ENCODE results near the gene ZNF331.
"Not testable (repeated sequence)": the region's sequence is repeated elsewhere in the genome, so short reads cannot be mapped to it uniquely, and the experiment has no call there.

ZNF331 gene

GRCh38 chr19:53537521-53538377, at the start of gene ZNF331:
ZNF331 (plus strand) TSS chr19:53538145; CDS start chr19:53569377, 31,232 bp downstream.
- H3K36me3 ChIP-seq (ENCODE audit: control insufficient read depth, insufficient read depth, low read length) = no peaks in the 10 kb centered on the region
- no peaks in the 10 kb centered on the region for H3K27me3 ChIP-seq (ENCODE audit: control insufficient read depth, insufficient read depth, low read length)

GRCh38 chr19:53492153-53492552, 45.8 kb upstream of the ZNF331 start:
- Histone ChIP-seq H3K36me3 (ENCODE audit: control insufficient read depth, insufficient read depth, low read length) (peaks cover 6% of the 10 kb centered on the region), H3K27me3 (ENCODE audit: control insufficient read depth, insufficient read depth, low read length) (no peaks in the 10 kb centered on the region), H3K9me3 (ENCODE audit: control insufficient read depth, low read length) (peaks cover 20% of the 10 kb centered on the region), H3K9ac (ENCODE audit: low read length) (no peak overlapping the region), H3K4me3 (ENCODE audit: low read length) (no peak overlapping the region), H3K4me1 (ENCODE audit: control insufficient read depth, insufficient read depth, low read length) (no peaks in the 10 kb centered on the region)

More at GRCh38 chr19:53537521-53538377, at the start of gene ZNF331:
- no peaks in the 10 kb centered on the region for H3K4me1 ChIP-seq (ENCODE audit: control insufficient read depth, insufficient read depth, low read length)
- H3K4me3 ChIP-seq (ENCODE audit: low read length) = peak within 1 kb of the TSS; percentile 63
- H3K9me3 ChIP-seq (ENCODE audit: control insufficient read depth, low read length) = no peaks in the 10 kb centered on the region
- H3K9ac ChIP-seq (ENCODE audit: low read length) = peak within 1 kb of the TSS; percentile 69

GRCh38 chr19:53497311-53498023, 40.5 kb upstream of the ZNF331 start:
- not testable (repeated sequence) for H3K9me3 ChIP-seq (ENCODE audit: control insufficient read depth, low read length); H3K9ac ChIP-seq (ENCODE audit: low read length); H3K36me3 ChIP-seq (ENCODE audit: control insufficient read depth, insufficient read depth, low read length); H3K4me1 ChIP-seq (ENCODE audit: control insufficient read depth, insufficient read depth, low read length); H3K27me3 ChIP-seq (ENCODE audit: control insufficient read depth, insufficient read depth, low read length); H3K4me3 ChIP-seq (ENCODE audit: low read length)

- H3K36me3 ChIP-seq (ENCODE audit: control insufficient read depth, insufficient read depth, low read length); H3K4me1 ChIP-seq (ENCODE audit: control insufficient read depth, insufficient read depth, low read length); H3K4me3 ChIP-seq (ENCODE audit: low read length); H3K9ac ChIP-seq (ENCODE audit: low read length); H3K27me3 ChIP-seq (ENCODE audit: control insufficient read depth, insufficient read depth, low read length); H3K9me3 ChIP-seq (ENCODE audit: control insufficient read depth, low read length): not testable (repeated sequence)
Measured at GRCh38 chr19:53498024-53498395, 39.9 kb upstream of the ZNF331 start.

- not testable (repeated sequence) for H3K4me3 ChIP-seq (ENCODE audit: low read length); H3K27me3 ChIP-seq (ENCODE audit: control insufficient read depth, insufficient read depth, low read length); H3K9ac ChIP-seq (ENCODE audit: low read length); H3K4me1 ChIP-seq (ENCODE audit: control insufficient read depth, insufficient read depth, low read length); H3K9me3 ChIP-seq (ENCODE audit: control insufficient read depth, low read length); H3K36me3 ChIP-seq (ENCODE audit: control insufficient read depth, insufficient read depth, low read length)
Measured at GRCh38 chr19:53503151-53503550, 34.8 kb upstream of the ZNF331 start.

- H3K4me3 ChIP-seq (ENCODE audit: low read length); H3K9me3 ChIP-seq (ENCODE audit: control insufficient read depth, low read length); H3K9ac ChIP-seq (ENCODE audit: low read length): not testable (repeated sequence)
Measured at GRCh38 chr19:53503671-53504364, 34.1 kb upstream of the ZNF331 start.

GRCh38 chr19:53504365-53504703, 33.6 kb upstream of the ZNF331 start:
- not testable (repeated sequence) for H3K27me3 ChIP-seq (ENCODE audit: control insufficient read depth, insufficient read depth, low read length); H3K4me1 ChIP-seq (ENCODE audit: control insufficient read depth, insufficient read depth, low read length); H3K4me3 ChIP-seq (ENCODE audit: low read length); H3K9me3 ChIP-seq (ENCODE audit: control insufficient read depth, low read length); H3K36me3 ChIP-seq (ENCODE audit: control insufficient read depth, insufficient read depth, low read length); H3K9ac ChIP-seq (ENCODE audit: low read length)

More at GRCh38 chr19:53503671-53504364, 34.1 kb upstream of the ZNF331 start:
- not testable (repeated sequence) for H3K4me1 ChIP-seq (ENCODE audit: control insufficient read depth, insufficient read depth, low read length); H3K27me3 ChIP-seq (ENCODE audit: control insufficient read depth, insufficient read depth, low read length); H3K36me3 ChIP-seq (ENCODE audit: control insufficient read depth, insufficient read depth, low read length)

- no peaks in the 10 kb centered on the region for H3K27me3 ChIP-seq (ENCODE audit: control insufficient read depth, insufficient read depth, low read length)
- no peaks in the 10 kb centered on the region for H3K36me3 ChIP-seq (ENCODE audit: control insufficient read depth, insufficient read depth, low read length)
- H3K4me1 ChIP-seq (ENCODE audit: control insufficient read depth, insufficient read depth, low read length) = no peaks in the 10 kb centered on the region
- H3K9me3 ChIP-seq (ENCODE audit: control insufficient read depth, low read length) = no peaks in the 10 kb centered on the region
- H3K4me3 ChIP-seq (ENCODE audit: low read length) = no peak overlapping the region
- H3K9ac ChIP-seq (ENCODE audit: low read length) = no peak overlapping the region
Measured at GRCh38 chr19:53504885-53505284, 33.1 kb upstream of the ZNF331 start.

- H3K9ac ChIP-seq (ENCODE audit: low read length) = no peak overlapping the region
- no peaks in the 10 kb centered on the region for H3K9me3 ChIP-seq (ENCODE audit: control insufficient read depth, low read length)
- H3K36me3 ChIP-seq (ENCODE audit: control insufficient read depth, insufficient read depth, low read length) = no peaks in the 10 kb centered on the region
- no peaks in the 10 kb centered on the region for H3K4me1 ChIP-seq (ENCODE audit: control insufficient read depth, insufficient read depth, low read length)
- H3K27me3 ChIP-seq (ENCODE audit: control insufficient read depth, insufficient read depth, low read length) = no peaks in the 10 kb centered on the region
- no peak overlapping the region for H3K4me3 ChIP-seq (ENCODE audit: low read length)
Measured at GRCh38 chr19:53506728-53507127, 31.2 kb upstream of the ZNF331 start.

GRCh38 chr19:53507523-53508442, 30.2 kb upstream of the ZNF331 start:
- Histone ChIP-seq H3K9ac (ENCODE audit: low read length) (no peak overlapping the region), H3K9me3 (ENCODE audit: control insufficient read depth, low read length) (no peaks in the 10 kb centered on the region), H3K4me1 (ENCODE audit: control insufficient read depth, insufficient read depth, low read length) (no peaks in the 10 kb centered on the region), H3K36me3 (ENCODE audit: control insufficient read depth, insufficient read depth, low read length) (no peaks in the 10 kb centered on the region), H3K4me3 (ENCODE audit: low read length) (no peak overlapping the region), H3K27me3 (ENCODE audit: control insufficient read depth, insufficient read depth, low read length) (no peaks in the 10 kb centered on the region)

- H3K9me3 ChIP-seq (ENCODE audit: control insufficient read depth, low read length) = no peaks in the 10 kb centered on the region
- no peaks in the 10 kb centered on the region for H3K4me1 ChIP-seq (ENCODE audit: control insufficient read depth, insufficient read depth, low read length)
- H3K36me3 ChIP-seq (ENCODE audit: control insufficient read depth, insufficient read depth, low read length) = no peaks in the 10 kb centered on the region
- H3K4me3 ChIP-seq (ENCODE audit: low read length) = no peak overlapping the region
- no peaks in the 10 kb centered on the region for H3K27me3 ChIP-seq (ENCODE audit: control insufficient read depth, insufficient read depth, low read length)
- H3K9ac ChIP-seq (ENCODE audit: low read length) = no peak overlapping the region
Measured at GRCh38 chr19:53509443-53509842, 28.5 kb upstream of the ZNF331 start.
